ENCODE results near the gene MAMDC2.
"Not testable (repeated sequence)": the region's sequence is repeated elsewhere in the genome, so short reads cannot be mapped to it uniquely, and the experiment has no call there.

The MAMDC2 gene

DNA sequence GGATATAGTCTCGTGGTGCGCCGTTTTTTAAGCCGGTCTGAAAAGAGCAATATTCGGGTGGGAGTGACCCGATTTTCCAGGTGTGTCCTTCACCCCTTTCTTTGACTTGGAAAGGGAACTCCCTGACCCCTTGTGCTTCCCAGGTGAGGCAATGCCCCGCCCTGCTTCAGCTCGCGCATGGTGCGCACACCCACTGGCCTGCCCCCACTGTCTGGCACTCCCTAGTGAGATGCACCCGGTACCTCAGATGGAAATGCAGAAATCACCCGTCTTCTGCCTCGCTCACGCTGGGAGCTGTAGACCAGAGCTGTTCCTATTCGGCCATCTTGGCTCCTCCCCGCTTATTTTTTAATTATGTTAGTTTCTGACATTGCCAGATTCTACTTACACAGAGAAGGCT is 161.1 kb downstream of the MAMDC2 start:
- DNase-seq (ENCODE audit: low read depth) = not testable (repeated sequence)

DNA sequence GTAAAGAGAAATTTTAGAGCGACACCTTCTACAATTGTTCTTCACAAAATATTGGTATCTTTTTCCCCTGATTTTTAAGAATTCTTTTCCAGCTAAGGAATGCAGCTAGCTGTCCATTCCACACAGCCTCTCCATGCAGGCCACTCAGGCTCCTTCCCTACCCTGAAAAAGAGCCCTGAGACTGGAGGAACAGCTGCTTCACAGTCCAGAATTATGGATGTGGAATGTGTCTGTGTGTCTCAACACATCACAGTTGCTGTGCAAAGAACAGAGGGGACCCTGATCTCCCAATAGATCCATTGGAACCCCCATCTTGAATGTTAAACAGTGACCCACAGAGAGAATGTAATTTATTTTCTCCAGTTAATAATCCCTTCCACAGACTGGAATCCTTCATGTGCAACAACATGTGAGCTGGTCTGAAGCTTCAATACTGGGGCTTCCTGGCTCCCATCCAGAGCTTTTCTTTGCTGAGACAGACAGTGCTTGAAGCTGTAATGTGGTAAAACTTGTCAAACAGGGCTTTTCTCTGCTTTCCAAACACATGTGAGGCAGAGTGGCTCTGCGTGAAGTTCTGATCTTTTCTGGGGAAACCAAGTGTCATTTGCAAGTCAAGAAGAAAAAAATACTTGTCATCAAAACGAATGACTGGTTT is 161.8 kb downstream of the MAMDC2 start:
- no peak for DNase-seq (ENCODE audit: low read depth)

DNA sequence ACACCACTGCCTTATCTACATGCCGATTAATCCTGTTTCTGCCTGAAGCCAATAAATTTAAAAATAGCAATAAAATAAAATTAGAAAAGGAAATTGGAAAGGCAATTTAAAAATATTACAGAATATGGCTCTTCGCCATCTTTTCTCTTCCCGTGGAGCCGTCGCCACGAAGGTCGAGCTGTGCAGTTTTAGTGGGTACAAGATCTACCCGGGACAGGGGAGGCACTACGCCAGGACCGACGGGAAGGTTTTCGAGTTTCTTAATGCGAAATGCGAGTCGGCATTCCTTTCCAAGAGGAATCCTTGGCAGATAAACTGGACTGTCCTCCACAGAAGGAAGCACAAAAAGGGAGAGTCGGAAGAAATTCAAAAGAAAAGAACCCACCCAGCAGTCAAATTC is 173.4 kb downstream of the MAMDC2 start:
- DNase-seq (ENCODE audit: low read depth) = no peak

DNA sequence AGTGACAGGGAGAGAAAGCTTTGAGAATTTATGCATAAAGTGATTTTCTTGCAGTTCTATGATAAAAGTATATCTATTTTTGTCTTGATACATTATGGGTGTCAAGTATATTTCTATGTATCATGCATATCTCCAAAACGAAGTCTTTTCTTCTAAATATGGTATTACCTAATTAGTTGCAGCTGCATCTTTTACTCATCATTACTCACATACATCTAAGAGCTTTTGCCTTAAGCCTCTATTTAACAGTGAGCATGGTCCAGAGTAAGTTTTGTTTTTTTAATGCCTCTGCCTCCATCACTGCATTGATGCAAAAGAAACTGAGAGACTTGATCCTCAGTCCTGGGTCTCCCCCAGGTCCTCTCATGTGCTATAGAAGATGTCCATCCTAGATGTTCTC is 175.1 kb downstream of the MAMDC2 start:
- DNase-seq (ENCODE audit: low read depth) = peak; percentile 54

DNA sequence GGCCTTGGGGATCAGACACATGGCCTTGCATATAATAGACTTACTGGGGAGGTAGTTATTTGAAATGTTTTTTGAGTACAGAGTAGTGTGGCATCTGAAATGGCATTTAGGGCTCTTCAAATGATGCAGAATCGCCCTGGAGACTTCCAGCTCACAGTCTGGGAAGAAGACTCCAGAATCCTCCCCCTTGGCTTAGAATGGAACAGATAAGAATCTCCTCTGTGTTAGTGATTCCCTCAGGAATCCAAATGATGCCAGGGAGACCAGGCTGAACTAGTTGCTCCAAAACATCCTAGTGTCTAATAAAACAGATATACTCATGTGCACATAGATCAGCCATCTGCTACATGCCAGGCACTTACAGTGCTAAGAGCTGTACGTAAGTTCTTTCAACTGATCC is 176.6 kb downstream of the MAMDC2 start:
- DNase-seq (ENCODE audit: low read depth) = no peak

DNA sequence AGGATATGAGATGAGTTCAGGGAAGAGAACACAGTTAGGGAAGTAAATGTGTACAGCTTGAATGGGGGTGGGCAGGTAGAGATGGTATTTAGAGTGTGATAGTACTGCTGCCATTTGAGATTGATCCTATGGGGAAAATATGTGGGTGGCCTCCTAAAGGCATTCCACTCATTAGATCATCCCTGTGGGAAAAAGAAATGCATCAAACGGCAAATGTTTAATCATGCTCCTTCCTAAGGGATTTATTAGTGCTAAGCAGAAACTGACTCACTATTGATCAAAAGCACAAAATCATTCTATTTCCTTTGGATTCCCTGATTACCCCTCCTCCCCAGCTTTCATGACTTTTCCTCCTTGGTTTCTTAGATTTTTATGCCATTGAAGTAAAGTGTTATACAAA is 178.7 kb downstream of the MAMDC2 start:
- no peak for DNase-seq (ENCODE audit: low read depth)

DNA sequence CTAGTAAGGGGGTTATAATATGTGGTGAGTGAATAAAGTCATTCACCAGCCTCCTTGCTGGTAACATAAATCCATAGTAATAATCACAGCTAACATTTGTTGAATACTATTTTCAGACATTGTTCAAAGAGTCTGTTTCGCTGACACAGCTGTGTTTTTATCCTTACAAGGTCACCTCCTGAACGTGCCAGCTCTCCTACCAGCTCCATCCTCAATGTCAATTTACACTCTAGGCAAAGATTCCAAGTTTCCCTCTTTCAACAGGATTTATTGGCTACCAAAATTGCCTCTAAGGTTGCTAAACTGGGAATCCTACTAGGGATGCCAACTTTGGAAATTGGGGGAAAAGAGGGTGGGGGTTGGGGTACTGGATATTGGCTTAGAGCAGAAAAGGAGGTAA is 184.5 kb downstream of the MAMDC2 start:
- DNase-seq (ENCODE audit: low read depth) = no peak

DNA sequence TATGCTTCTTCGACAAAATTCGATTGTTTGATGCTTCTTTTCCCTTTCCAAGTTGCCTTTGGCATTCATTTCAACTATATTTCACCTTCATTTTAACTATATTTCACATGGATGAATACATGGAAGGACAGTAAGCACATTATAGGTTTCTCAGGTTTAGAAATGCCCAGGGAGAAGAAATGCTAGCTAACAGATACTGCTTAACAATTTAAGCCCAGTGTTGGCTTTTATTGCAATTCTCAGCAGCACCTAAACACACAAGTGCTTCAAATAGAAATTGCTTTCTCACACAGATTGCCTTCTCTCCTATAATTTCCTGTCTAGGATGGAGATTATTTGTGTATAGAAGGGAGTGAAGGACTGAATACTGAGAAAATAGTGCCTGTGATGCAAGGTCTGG is 185.0 kb downstream of the MAMDC2 start:
- DNase-seq (ENCODE audit: low read depth) = no peak

DNA sequence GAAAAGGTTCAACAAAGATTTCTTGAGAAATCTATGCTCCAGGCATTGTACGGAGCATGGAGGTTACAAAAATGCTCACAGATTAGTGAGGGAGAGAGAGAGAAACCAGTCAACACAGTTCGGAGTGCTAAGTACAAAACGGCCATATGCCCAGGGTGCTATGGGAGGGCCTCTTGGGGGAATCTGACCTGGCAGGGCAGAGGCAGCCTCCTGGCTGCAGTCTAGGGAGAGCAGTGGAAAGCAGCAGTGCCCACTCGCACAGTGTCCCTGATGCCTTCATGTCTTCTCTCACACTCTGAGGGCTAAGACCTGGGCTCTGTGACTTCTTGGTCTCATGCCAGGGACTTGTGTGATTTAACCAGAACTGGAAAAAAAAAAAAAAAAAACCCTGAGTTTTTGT is 185.4 kb downstream of the MAMDC2 start:
- DNase-seq (ENCODE audit: low read depth) = no peak

DNA sequence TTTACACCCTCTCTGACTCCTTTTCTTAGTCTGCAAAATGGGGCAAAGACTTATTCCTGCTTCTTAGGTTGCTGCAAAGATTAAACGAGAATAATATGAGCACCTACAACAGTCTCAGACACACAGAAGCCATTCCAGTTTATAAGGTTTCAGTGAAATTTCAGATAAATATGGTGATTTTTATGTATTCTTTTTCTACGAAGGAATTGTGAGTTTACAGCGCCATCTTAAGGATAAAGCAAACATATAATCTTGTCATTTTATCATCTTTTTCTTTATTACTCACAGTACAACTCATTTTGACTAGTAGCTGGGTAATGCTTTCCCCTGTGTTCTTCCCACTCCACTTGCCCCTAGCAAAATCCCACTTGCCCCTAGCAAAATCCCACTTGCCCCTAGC is 185.9 kb downstream of the MAMDC2 start:
- peak; percentile 11 for DNase-seq (ENCODE audit: low read depth)

DNA sequence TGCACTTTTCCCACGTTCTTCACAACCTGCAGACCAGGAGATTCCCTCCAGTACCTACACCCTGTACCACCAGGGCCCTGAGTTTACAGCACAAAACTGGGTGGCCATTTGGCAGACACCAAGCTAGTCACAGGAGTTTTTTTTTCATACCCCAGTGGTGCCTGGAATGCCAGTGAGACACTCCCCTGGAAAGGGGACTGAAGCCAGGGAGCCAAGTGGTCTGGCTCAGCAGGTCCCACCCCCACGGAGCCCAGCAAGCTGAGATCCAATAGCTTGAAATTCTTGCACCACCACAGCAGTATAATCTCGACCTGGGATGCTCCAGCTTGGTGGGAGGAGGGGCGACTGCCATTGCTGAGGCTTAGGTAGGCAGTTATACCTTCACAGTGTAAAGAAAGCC is 188.8 kb downstream of the MAMDC2 start:
- no peak for DNase-seq (ENCODE audit: low read depth)

DNA sequence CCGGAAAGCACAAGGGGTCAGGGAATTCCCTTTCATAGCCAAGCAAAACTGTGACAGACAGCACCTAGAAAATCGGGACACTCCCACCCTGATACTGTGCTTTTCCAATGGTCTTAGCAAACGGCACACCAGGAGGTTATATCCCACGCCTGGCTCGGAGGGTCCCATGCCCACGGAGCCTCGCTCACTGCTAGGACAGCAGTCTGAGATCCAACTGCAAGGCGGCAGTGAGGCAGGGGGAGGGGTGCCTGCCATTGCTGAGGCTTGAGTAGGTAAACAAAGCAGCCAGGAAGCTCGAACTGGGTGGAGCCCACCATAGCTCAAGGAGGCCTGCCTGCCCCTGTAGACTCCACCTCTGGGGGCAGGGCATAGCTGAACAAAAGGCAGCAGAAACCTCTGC is 190.6 kb downstream of the MAMDC2 start:
- DNase-seq (ENCODE audit: low read depth) = not testable (repeated sequence)

DNA sequence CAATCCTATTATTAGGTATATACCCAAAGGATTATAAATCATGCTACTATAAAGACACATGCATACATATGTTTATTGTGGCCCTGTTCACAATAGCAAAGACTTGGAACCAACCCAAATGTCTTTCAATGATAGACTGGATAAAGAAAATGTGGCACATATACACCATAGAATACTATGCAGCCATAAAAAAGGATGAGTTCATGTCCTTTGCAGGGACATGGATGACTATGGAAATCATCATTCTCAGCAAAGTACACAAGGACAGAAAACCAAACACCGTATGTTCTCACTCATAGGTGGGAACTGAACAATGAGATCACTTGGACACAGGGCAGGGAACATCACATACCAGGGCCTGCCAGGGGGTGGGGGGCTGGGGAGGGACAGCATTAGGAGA is 202.3 kb downstream of the MAMDC2 start:
- DNase-seq (ENCODE audit: low read depth) = not testable (repeated sequence)

DNA sequence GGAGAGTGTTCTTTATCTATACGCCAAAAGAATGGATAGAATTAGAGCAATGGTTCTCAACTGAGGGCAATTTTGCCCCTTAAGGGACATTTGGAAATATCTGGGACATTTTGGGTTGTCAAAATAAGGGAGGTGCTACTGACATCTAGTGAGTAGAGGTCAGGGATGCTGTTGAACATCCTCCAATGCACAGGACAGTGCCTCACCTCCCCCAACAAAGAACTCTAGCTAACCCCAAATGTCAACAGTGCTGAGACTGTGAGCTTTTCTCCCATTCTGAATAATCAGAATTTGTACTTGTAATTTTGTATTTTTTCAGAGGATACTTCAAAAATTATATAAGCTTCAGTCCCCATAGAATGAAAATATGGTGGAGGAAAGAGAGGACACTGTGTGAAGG is 206.6 kb downstream of the MAMDC2 start:
- DNase-seq (ENCODE audit: low read depth) = no peak

DNA sequence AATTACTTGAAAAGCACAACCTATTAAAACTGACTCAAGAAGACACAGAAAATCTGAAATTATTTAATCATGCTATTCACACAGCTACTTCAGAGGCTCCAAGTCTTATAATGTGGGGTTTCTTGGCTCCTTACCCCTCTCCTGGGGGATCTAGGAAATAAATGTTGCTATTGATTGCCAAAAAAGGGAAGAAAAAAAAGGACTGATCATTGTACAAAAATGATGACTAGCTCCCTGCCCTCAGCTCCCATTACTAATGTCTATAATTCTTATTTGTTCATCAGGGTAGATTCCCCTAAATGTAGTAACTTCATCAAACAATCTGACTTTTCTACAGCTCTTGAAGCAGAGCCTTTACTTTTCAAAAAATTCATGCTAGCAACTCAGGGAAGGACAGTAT is 211.8 kb downstream of the MAMDC2 start:
- DNase-seq (ENCODE audit: low read depth) = no peak

DNA sequence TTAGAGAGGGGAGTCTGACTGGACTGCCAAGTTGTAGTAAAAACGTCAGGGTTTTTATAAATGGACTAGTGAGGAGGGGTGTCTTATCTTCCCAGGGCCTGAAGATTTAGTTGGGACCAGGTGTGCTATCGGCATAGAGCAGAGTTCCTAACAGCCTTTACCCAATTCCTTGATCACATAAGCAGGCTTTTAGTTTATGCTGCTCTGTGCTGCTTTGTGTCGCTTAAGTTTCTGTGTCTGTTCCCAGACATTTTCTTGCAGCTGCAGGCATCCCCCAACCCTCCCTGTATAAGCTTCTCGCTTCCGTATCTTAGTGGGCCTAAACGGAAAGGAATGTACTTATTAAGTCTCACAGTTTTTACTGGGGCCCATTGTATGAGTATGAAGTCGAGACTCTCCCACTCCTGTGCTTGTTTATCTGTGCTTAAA is 212.5 kb downstream of the MAMDC2 start:
- no peak for DNase-seq (ENCODE audit: low read depth)

DNA sequence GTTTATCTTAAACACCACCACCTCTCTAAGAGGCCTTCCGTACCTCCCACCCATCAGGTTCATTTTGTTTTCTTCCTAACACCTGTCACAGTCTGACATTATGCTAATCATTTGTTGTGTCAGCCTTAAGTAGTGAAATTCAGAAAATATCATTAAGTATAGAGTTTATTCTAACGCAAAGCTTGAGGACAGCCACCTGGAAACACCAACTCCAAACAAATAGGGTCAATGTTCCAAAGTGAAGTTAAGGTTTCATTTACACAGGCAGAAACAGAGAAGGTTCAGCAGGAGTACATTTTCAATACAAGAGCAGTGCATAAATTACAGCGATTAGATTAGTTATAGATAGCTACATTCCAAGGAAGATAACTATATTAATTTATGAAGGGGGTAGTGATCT is 213.9 kb downstream of the MAMDC2 start:
- no peak for DNase-seq (ENCODE audit: low read depth)

DNA sequence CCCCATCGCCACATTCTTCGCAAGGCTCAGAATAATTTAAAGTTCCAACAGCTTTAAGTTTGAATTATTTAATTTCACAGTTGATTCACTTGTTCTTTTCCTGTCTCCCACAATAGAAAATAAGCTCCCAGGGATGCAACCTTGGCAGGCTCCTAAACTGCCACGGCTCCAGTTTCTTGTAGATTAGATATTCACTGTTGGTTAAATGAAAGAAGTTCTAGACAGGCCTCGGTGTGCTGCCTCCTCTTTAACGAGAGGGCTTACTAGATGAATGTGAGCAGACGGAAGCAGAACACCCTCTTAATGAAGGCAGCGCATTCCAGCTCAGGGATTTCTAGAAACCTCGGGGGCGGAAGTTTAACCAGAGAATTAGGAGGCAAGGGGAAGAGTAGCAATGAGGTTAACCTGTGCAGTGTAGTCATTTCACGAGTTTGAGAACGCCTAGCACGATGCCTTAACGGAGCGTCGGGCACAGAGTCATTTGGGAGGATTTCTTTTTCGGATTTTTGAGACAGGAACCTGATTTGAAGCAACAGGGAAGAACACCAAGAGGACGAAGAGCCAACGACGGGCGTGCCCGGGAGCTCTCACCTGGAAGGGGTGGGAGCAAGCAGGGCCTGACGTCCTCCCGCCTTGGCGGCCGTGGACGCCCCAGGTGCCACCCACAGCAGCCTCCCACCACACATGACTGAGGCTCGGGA is 214.5 kb downstream of the MAMDC2 start:
- peak; percentile 30 for DNase-seq (ENCODE audit: low read depth)

DNA sequence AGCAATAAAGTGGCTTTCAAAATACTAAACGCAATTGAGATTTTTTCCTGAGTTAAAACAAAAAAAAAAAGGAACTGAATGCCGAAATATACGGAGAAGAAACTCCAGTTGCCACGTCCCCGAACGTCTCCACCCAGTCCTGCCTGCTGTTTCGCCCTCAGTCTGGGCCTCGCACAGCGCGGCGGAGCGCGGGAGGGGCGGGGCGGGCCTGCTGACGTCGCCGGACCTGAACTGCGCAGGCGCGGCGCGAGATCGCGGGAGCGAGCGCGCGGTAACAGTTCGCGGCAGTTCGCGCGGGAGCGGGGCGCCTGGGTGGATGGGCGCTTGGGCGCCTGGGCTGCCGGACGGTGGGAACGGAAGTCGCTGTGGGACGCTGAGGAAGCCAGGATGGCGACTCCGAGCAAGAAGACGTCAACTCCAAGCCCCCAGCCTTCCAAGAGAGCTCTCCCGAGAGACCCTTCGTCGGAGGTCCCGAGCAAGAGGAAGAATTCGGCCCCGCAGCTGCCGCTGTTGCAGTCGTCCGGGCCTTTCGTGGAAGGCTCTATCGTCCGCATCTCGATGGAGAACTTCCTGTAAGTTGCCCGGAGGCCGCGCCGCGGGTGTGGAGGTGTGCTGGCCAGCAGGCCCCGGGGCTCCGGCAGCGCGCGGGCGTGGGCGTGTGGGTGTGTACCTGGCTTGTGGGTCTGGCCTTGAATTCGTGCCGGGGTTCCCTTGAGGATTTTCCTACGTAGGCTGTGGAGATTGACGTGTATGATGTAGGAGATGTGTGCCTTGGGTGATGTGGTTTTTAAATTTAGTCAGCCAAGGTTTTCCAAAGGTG is 215.3 kb downstream of the MAMDC2 start, which contains the start of gene SMC5:
TSS of gene SMC5 (plus strand) at position 287 of the 820 bp plus-strand sequence. CDS start at position 388, 101 bp downstream.
- DNase-seq (ENCODE audit: low read depth) = peak; percentile 94

DNA sequence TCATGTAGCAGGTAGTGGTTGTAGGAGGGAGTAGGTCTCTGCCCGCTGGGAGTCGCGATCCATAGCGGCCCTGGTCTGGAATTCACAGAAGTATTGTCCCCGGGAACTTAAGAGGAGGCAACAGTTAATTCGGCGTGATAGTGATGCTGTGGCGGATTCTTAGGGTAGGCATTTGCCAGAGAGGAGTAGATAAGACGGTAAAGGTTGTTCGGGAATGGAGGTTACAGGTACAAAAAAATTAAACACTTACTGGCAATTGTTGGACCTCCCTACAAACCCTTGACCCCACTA is 215.8 kb downstream of the MAMDC2 start:
- no peak for DNase-seq (ENCODE audit: low read depth)

DNA sequence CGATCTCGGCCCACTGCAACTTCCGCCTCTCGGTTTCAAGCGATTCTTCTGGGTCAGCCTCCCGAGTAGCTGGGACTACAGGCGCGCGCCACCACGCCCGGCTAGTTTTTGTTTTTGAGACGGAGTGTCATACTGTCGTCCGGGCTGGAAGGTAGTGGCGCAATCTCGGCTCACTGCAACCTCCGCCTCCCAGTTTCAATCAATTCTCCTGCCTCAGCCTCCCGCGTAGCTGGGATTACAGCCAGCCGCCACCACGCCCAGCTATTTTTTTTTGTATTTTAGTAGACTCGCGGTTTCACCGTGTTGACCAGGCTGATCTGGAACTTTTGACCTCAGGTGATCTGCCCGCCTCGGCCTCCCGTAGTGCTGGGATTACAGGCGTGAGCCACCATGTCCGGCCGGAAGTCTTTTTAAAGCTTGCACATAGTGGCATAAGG is 216.4 kb downstream of the MAMDC2 start:
- DNase-seq (ENCODE audit: low read depth) = no peak

DNA sequence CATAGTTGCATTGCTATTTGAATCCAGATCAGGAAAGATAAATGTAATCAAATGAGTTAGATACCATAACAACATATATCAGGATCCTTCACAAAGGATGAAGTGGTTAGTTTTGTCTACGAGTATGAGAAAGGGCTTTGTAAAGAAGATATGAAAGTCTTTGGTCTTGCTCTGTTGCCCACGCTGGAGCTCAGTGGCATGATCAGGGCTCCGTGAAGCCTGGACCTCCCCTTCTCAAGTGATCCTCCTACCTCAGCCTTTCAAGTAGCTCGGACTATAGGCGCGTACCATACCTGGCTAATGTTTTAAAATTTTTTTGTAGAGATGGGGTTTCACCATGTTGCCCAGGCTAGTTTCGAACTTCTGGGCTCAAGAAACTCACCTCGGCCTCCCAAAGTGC is 217.0 kb downstream of the MAMDC2 start:
- DNase-seq (ENCODE audit: low read depth) = no peak

Measured in fibroblast of gingiva (primary cell).